ENCODE data around the gene SCFD1.

DNA sequence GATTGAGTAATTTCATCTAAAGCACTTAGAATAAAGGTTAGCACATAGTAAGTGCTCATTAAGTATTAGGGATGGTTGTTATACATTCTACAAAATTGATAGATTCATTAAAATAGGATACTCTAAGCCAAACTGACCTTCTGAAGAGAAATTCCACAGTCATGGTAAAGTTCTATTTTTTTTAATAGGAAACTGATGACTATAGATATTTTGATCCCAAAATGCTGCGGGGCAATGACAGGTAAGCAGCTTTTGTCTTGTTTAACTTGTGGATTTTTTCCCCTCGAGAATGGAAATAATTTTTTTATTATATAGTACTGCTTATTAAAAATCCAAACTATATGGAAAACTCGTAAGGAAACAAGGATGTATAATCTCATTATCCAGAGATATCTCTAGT lies 97.0 kb downstream of the SCFD1 start:
- TF ChIP-seq, protein P1, sequence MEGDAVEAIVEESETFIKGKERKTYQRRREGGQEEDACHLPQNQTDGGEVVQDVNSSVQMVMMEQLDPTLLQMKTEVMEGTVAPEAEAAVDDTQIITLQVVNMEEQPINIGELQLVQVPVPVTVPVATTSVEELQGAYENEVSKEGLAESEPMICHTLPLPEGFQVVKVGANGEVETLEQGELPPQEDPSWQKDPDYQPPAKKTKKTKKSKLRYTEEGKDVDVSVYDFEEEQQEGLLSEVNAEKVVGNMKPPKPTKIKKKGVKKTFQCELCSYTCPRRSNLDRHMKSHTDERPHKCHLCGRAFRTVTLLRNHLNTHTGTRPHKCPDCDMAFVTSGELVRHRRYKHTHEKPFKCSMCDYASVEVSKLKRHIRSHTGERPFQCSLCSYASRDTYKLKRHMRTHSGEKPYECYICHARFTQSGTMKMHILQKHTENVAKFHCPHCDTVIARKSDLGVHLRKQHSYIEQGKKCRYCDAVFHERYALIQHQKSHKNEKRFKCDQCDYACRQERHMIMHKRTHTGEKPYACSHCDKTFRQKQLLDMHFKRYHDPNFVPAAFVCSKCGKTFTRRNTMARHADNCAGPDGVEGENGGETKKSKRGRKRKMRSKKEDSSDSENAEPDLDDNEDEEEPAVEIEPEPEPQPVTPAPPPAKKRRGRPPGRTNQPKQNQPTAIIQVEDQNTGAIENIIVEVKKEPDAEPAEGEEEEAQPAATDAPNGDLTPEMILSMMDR (IDR thresholded peaks at IDR 0.05): no peak
- TF ChIP-seq POLR2A (IDR thresholded peaks at IDR 0.05): no peak
